H9 (cell line): ENCODE results near the gene MAPK4. TPM values are rescaled to one million over a fixed set of nuclear protein-coding genes. Genes with fewer than 3 reads are reported as not detected.

Experiments used
- DNase-seq: peaks from one replicate; pipeline ENCODE4 v3.0.0-alpha.2; 2017
- H2AFZ ChIP-seq: one replicate; pipeline ENCODE4 v1.6.1; 2013; ENCODE audit warnings: mild to moderate bottlenecking, low read length, control low read depth, moderate library complexity
- H2AK5ac ChIP-seq: 2 replicates; pipeline ENCODE4 v1.6.1; 2013; ENCODE audit warnings: low read length, control low read depth, mixed read lengths; ENCODE audit not compliant: insufficient read length
- H2BK120ac ChIP-seq: one replicate; pipeline ENCODE4 v1.6.1; 2013; ENCODE audit warnings: low read depth, mild to moderate bottlenecking, low read length, control low read depth, inconsistent platforms; ENCODE audit not compliant: poor library complexity, severe bottlenecking
- H2BK12ac ChIP-seq: 2 replicates; pipeline ENCODE4 v1.6.1; 2013; ENCODE audit warnings: low read length, control low read depth, mixed read lengths, low read depth; ENCODE audit not compliant: insufficient read length
- H2BK15ac ChIP-seq: 2 replicates; pipeline ENCODE4 v1.6.1; 2013; ENCODE audit warnings: low read depth, low read length, control low read depth
- H2BK20ac ChIP-seq: one replicate; pipeline ENCODE4 v1.6.1; 2013; ENCODE audit warnings: low read depth, mild to moderate bottlenecking, low read length, control low read depth, inconsistent platforms; ENCODE audit not compliant: poor library complexity, severe bottlenecking
- H2BK5ac ChIP-seq: 2 replicates; pipeline ENCODE4 v1.6.1; 2013; ENCODE audit warnings: low read length, control low read depth, mixed read lengths; ENCODE audit not compliant: insufficient read length
- H3K14ac ChIP-seq: 2 replicates; pipeline ENCODE4 v1.6.1; 2013; ENCODE audit warnings: low read length, control low read depth; ENCODE audit not compliant: insufficient read depth
- H3K18ac ChIP-seq: 2 replicates; pipeline ENCODE4 v1.6.1; 2013; ENCODE audit warnings: low read depth, mild to moderate bottlenecking, mixed read lengths, low read length, control low read depth; ENCODE audit not compliant: insufficient read length
- H3K23ac ChIP-seq: 2 replicates; pipeline ENCODE4 v1.6.1; 2013; ENCODE audit warnings: low read length, control low read depth, mixed read lengths, low read depth; ENCODE audit not compliant: insufficient read length
- H3K23me2 ChIP-seq: 2 replicates; pipeline ENCODE4 v1.6.1; 2013; ENCODE audit warnings: low read depth, mild to moderate bottlenecking, mixed read lengths, low read length, control low read depth; ENCODE audit not compliant: insufficient read length, poor library complexity, severe bottlenecking
- H3K27ac ChIP-seq: 2 replicates; pipeline ENCODE4 v1.5.1; 2013; ENCODE audit warnings: low read length, control low read depth, mixed read lengths, low read depth; ENCODE audit not compliant: insufficient read length
- H3K27me3 ChIP-seq: 2 replicates; pipeline ENCODE4 v1.6.1; 2013; ENCODE audit warnings: low read length, control low read depth, inconsistent platforms; ENCODE audit not compliant: insufficient read depth
- H3K4ac ChIP-seq: 2 replicates; pipeline ENCODE4 v1.6.1; 2013; ENCODE audit warnings: low read depth, mild to moderate bottlenecking, control low read depth, inconsistent platforms, low read length, moderate library complexity
- H3K4me1 ChIP-seq: 2 replicates; pipeline ENCODE4 v1.6.1; 2013; ENCODE audit warnings: low read length, control low read depth, inconsistent platforms; ENCODE audit not compliant: insufficient read depth
- H3K4me2 ChIP-seq: 2 replicates; pipeline ENCODE4 v1.6.1; 2013; ENCODE audit warnings: low read length, control low read depth, mixed read lengths; ENCODE audit not compliant: insufficient read length, insufficient read depth
- H3K56ac ChIP-seq: 2 replicates; pipeline ENCODE4 v1.6.1; 2013; ENCODE audit warnings: low read depth, mild to moderate bottlenecking, mixed read lengths, low read length, control low read depth; ENCODE audit not compliant: insufficient read length
- H3K79me1 ChIP-seq: 2 replicates; pipeline ENCODE4 v1.6.1; 2013; ENCODE audit warnings: low read depth, mild to moderate bottlenecking, moderate library complexity, low read length, control low read depth, inconsistent platforms; ENCODE audit not compliant: insufficient read depth, poor library complexity, severe bottlenecking
- H3K79me2 ChIP-seq: 2 replicates; pipeline ENCODE4 v1.6.1; 2013; ENCODE audit warnings: low read length, control low read depth, inconsistent platforms; ENCODE audit not compliant: insufficient read depth
- H3K9ac ChIP-seq: 2 replicates; pipeline ENCODE4 v1.6.1; 2013; ENCODE audit warnings: low read length, control low read depth, mixed read lengths; ENCODE audit not compliant: insufficient read length; ENCODE audit errors: extremely low read depth
- H3K9me3 ChIP-seq: one replicate; pipeline ENCODE4 v1.6.1; 2013; ENCODE audit warnings: low read depth, low read length, inconsistent platforms; ENCODE audit not compliant: control insufficient read depth
- H3T11ph ChIP-seq: one replicate; pipeline ENCODE4 v1.6.1; 2013; ENCODE audit warnings: mild to moderate bottlenecking, low read length, control low read depth, inconsistent platforms
- H4K20me1 ChIP-seq: one replicate; pipeline ENCODE4 v1.6.1; 2013; ENCODE audit not compliant: control insufficient read depth, insufficient read length, insufficient read depth
- H4K5ac ChIP-seq: 2 replicates; pipeline ENCODE4 v1.6.1; 2013; ENCODE audit warnings: low read depth, mild to moderate bottlenecking, mixed read lengths, low read length, control low read depth; ENCODE audit not compliant: insufficient read length
- H4K8ac ChIP-seq: replicated peaks from 2 replicates; pipeline ENCODE4 v1.6.1; 2013; ENCODE audit warnings: low read length, control low read depth, mixed read lengths, low read depth; ENCODE audit not compliant: insufficient read length
- H4K91ac ChIP-seq: 2 replicates; pipeline ENCODE4 v1.6.1; 2013; ENCODE audit warnings: low read depth, mild to moderate bottlenecking, moderate library complexity, mixed read lengths, low read length, control low read depth; ENCODE audit not compliant: insufficient read length
- H3K27ac Mint-ChIP-seq, 3 experiments: 2 replicates in 2 of 3; 3 replicates in 1 of 3; pipeline ENCODE4 v1.8.0; 2020 to 2021; ENCODE audit warnings: mixed read lengths in 3 of 3, mild to moderate bottlenecking in 1 of 3, moderate library complexity in 1 of 3
- H3K27me3 Mint-ChIP-seq: 2 replicates; pipeline ENCODE4 v1.8.0; 2021; ENCODE audit warnings: low read depth, mild to moderate bottlenecking, moderate library complexity, mixed read lengths
- H3K36me3 Mint-ChIP-seq, 3 experiments: 2 replicates in 2 of 3; 3 replicates in 1 of 3; pipeline ENCODE4 v1.8.0; 2020 to 2021; ENCODE audit warnings: low read depth in 3 of 3, mixed read lengths in 3 of 3; ENCODE audit not compliant: insufficient read depth in 1 of 3
- H3K4me1 Mint-ChIP-seq, 2 experiments: 2 replicates each; pipeline ENCODE4 v1.8.0; 2020; ENCODE audit warnings: mixed read lengths in 2 of 2
- H3K4me3 Mint-ChIP-seq, 2 experiments: 2 replicates in 1 of 2; 3 replicates in 1 of 2; pipeline ENCODE4 v1.8.0; 2020 to 2021; ENCODE audit warnings: mild to moderate bottlenecking in 2 of 2, mixed read lengths in 2 of 2, moderate library complexity in 1 of 2
- H3K9me3 Mint-ChIP-seq, 2 experiments: 2 replicates in 1 of 2; 3 replicates in 1 of 2; pipeline ENCODE4 v1.8.0; 2020; ENCODE audit warnings: mild to moderate bottlenecking in 2 of 2, mixed read lengths in 2 of 2, moderate library complexity in 1 of 2
- WGBS: extraction: QIAGEN DNeasy Blood & Tissue Kit; methylation state at CpG from one replicate; pipeline ENCODE4 v1.1.7; 2013; ENCODE audit warnings: missing lambda C conversion rate, low lambda C conversion rate, mixed read lengths; ENCODE audit not compliant: insufficient read length; ENCODE audit errors: extremely low coverage; 5-methylcytosine and 5-hydroxymethylcytosine counted together
- total RNA-seq: library from RNA; stranded (reverse); gene quantifications from 2 replicates; pipeline ENCODE4 v1.2.1, GENCODE V29; 2021
- TF ChIP-seq, protein P1 (sequence below): fragments of 200-600 bp; sonication (generic); conservative IDR thresholded peaks from 3 replicates; pipeline ENCODE4 v1.8.0; 2021; ENCODE audit warnings: antibody characterized with exemption, mild to moderate bottlenecking

Gene MAPK4
- total RNA-seq, 1 experiment from 2014 or later = 1.6 TPM

DNA sequence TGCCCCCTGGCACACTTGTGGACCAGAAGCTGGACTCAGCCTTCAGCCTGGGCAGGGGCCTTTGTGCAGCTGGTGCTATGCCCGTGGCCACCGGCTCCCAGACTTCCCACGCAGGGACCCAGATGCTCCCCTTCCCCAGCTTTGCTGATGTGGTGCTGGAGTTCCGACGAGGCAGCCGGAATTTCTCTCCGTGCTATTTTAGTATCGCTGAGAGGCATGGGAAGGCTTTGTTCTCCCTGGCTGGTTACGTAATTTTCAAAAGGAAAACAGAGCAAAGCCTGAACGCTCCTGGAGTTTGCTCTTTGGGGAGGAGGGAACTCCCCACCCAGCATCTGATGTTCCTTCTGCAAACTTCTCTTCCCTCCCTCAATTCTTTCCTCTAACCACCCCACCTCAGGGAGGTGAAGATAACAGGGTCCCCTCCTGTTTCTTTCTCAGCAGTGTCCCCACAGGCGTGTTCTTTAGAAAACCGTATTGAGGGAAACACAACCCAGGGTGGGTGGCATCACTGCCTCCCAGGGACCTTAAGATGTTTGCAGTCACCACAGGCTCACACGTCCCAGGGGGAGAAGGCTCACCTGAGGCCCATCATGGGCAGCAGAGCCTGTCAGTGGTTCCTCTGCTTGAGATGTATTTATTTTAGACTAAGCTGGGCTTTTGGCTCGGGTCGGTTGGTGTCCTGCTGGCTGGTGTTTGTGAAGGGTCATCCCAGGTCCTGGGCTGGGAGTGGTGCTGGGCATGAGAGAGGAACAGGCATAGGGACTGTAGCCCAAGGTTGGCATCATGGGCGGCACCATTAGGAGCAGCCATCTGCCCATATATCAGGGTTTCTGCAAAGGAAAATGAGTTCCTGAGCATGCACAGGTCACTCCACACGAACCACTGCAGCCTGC, 95.0 kb downstream of the MAPK4 start:
- H2BK12ac ChIP-seq = no peak overlapping the region
- no peak overlapping the region for H2BK20ac ChIP-seq
- no peak overlapping the region for H3K56ac ChIP-seq
- no peak overlapping the region for H4K8ac ChIP-seq
- H3K18ac ChIP-seq = no peak overlapping the region
- no peak overlapping the region for H2BK120ac ChIP-seq
- H4K5ac ChIP-seq = no peak overlapping the region
- H3K9me3 ChIP-seq = no peaks in the 10 kb centered on the region
- H3K14ac ChIP-seq = no peak overlapping the region; the same call in 1 of the 2 replicates
- H3K79me2 ChIP-seq = no peaks in the 10 kb centered on the region
- H2BK5ac ChIP-seq = no peak overlapping the region
- H4K91ac ChIP-seq = no peak overlapping the region
- H3K23me2 ChIP-seq = no peaks in the 10 kb centered on the region
- no peaks in the 10 kb centered on the region; a peak in 2 of 5 replicates for H3K9me3 Mint-ChIP-seq
- H3K27ac ChIP-seq = no peak overlapping the region
- no CpG with 5 or more reads among the region's 17 CpGs for WGBS
- no peak overlapping the region for H3K9ac ChIP-seq
- H4K20me1 ChIP-seq = no peaks in the 10 kb centered on the region
- DNase-seq = no peak
- H3K4me1 ChIP-seq = no peaks in the 10 kb centered on the region; the same call in 1 of the 2 replicates
- TF ChIP-seq, protein P1, sequence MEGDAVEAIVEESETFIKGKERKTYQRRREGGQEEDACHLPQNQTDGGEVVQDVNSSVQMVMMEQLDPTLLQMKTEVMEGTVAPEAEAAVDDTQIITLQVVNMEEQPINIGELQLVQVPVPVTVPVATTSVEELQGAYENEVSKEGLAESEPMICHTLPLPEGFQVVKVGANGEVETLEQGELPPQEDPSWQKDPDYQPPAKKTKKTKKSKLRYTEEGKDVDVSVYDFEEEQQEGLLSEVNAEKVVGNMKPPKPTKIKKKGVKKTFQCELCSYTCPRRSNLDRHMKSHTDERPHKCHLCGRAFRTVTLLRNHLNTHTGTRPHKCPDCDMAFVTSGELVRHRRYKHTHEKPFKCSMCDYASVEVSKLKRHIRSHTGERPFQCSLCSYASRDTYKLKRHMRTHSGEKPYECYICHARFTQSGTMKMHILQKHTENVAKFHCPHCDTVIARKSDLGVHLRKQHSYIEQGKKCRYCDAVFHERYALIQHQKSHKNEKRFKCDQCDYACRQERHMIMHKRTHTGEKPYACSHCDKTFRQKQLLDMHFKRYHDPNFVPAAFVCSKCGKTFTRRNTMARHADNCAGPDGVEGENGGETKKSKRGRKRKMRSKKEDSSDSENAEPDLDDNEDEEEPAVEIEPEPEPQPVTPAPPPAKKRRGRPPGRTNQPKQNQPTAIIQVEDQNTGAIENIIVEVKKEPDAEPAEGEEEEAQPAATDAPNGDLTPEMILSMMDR = no peak
- no peak overlapping the region for H3K23ac ChIP-seq
- peaks cover 0 to 2% (median 0%) of the 10 kb centered on the region in 3 experiments; a peak in 2 of 7 replicates for H3K36me3 Mint-ChIP-seq
- no peak overlapping the region for H3K4ac ChIP-seq
- H2AFZ ChIP-seq = no peak overlapping the region
- no peaks in the 10 kb centered on the region; the same call in 1 of the 2 replicates for H3K27me3 Mint-ChIP-seq
- no peaks in the 10 kb centered on the region for H3K79me1 ChIP-seq
- no peak overlapping the region for H2BK15ac ChIP-seq
- no peak overlapping the region for H3K4me2 ChIP-seq
- H2AK5ac ChIP-seq = no peak overlapping the region
- peak overlapping the region in 1 of 3 experiments; percentile 65; a peak in 1 of 7 replicates for H3K27ac Mint-ChIP-seq
- H3T11ph ChIP-seq = no peak overlapping the region
- H3K4me1 Mint-ChIP-seq = peaks cover 25 to 28% of the 10 kb centered on the region in 2 experiments
- no peak overlapping the region for H3K4me3 Mint-ChIP-seq
- H3K27me3 ChIP-seq = no peaks in the 10 kb centered on the region
